WTC11 (cell line): ENCODE data around the gene ALAD.
"Not testable (repeated sequence)": the region's sequence is repeated elsewhere in the genome, so short reads cannot be mapped to it uniquely, and the experiment has no call there.

Experiments
- ATF2 ChIP-seq: sonication (generic); formaldehyde crosslinking; IDR thresholded peaks from 2 replicates; pipeline ENCODE4 v1.8.1; 2022; ENCODE audit warnings: low read depth, missing genetic modification reagents, borderline replicate concordance
- CDX4 ChIP-seq: fragments of 250-450 bp; sonication (Bioruptor Pico); IDR thresholded peaks from 2 replicates; pipeline ENCODE4 v1.9.0; 2021; ENCODE audit warnings: moderate library complexity, mild to moderate bottlenecking, inconsistent platforms, borderline replicate concordance
- CTCF ChIP-seq: fragments of 200-600 bp; IDR thresholded peaks from 2 replicates; pipeline ENCODE4 v1.8.0; 2022; ENCODE audit warnings: antibody characterized with exemption
- FOXJ3 ChIP-seq: sonication (generic); formaldehyde crosslinking; IDR thresholded peaks from 2 replicates; pipeline ENCODE4 v1.9.0; 2021; ENCODE audit warnings: missing genetic modification reagents, mild to moderate bottlenecking, borderline replicate concordance
- MAX ChIP-seq: sonication (generic); formaldehyde crosslinking; IDR thresholded peaks from 2 replicates; pipeline ENCODE4 v1.8.0; 2022; ENCODE audit warnings: mild to moderate bottlenecking, missing genetic modification reagents
- ZNF121 ChIP-seq: sonication (generic); formaldehyde crosslinking; IDR thresholded peaks from 2 replicates; pipeline ENCODE4 v1.8.0; 2023; ENCODE audit warnings: missing genetic modification reagents
- ZNF138 ChIP-seq: sonication (generic); formaldehyde crosslinking; conservative IDR thresholded peaks from 2 replicates; pipeline ENCODE4 v1.8.1; 2022; ENCODE audit warnings: mild to moderate bottlenecking, moderate library complexity, missing genetic modification reagents
- TF ChIP-seq, protein P1 (sequence below): sonication (generic); formaldehyde crosslinking; IDR thresholded peaks from 2 replicates; pipeline ENCODE4 v1.8.1; 2023; ENCODE audit warnings: mild to moderate bottlenecking, moderate library complexity, missing genetic modification reagents
- TF ChIP-seq, protein P2 (sequence below): fragments of 250-450 bp; sonication (Bioruptor Pico); IDR thresholded peaks from 2 replicates; pipeline ENCODE4 v1.9.0; 2021; ENCODE audit warnings: mild to moderate bottlenecking

- TF ChIP-seq, protein P1, sequence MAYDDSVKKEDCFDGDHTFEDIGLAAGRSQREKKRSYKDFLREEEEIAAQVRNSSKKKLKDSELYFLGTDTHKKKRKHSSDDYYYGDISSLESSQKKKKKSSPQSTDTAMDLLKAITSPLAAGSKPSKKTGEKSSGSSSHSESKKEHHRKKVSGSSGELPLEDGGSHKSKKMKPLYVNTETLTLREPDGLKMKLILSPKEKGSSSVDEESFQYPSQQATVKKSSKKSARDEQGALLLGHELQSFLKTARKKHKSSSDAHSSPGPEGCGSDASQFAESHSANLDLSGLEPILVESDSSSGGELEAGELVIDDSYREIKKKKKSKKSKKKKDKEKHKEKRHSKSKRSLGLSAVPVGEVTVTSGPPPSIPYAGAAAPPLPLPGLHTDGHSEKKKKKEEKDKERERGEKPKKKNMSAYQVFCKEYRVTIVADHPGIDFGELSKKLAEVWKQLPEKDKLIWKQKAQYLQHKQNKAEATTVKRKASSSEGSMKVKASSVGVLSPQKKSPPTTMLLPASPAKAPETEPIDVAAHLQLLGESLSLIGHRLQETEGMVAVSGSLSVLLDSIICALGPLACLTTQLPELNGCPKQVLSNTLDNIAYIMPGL (CRISPR knock-in tag), result not testable (repeated sequence)
- TF ChIP-seq ZNF138 (CRISPR knock-in tag); CTCF; CDX4 (CRISPR knock-in tag); MAX; FOXJ3; ATF2 (CRISPR knock-in tag); ZNF121 (CRISPR knock-in tag): not testable (repeated sequence)
- TF ChIP-seq, protein P2, sequence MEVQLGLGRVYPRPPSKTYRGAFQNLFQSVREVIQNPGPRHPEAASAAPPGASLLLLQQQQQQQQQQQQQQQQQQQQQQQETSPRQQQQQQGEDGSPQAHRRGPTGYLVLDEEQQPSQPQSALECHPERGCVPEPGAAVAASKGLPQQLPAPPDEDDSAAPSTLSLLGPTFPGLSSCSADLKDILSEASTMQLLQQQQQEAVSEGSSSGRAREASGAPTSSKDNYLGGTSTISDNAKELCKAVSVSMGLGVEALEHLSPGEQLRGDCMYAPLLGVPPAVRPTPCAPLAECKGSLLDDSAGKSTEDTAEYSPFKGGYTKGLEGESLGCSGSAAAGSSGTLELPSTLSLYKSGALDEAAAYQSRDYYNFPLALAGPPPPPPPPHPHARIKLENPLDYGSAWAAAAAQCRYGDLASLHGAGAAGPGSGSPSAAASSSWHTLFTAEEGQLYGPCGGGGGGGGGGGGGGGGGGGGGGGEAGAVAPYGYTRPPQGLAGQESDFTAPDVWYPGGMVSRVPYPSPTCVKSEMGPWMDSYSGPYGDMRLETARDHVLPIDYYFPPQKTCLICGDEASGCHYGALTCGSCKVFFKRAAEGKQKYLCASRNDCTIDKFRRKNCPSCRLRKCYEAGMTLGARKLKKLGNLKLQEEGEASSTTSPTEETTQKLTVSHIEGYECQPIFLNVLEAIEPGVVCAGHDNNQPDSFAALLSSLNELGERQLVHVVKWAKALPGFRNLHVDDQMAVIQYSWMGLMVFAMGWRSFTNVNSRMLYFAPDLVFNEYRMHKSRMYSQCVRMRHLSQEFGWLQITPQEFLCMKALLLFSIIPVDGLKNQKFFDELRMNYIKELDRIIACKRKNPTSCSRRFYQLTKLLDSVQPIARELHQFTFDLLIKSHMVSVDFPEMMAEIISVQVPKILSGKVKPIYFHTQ, result not testable (repeated sequence)
Observed at GRCh38 chr9:113406353-113406752, 5.3 kb upstream of the ALAD start.
